Stimulated activated memory B cell treated with anti-CD40 and anti-IgM and Interleukin-4, amounts not matched to agents 10 μg/mL and 1 μg/mL and 100 μg/mL, for 72 hours (primary cell): ENCODE results near the gene NAA50.

ENCODE experiments used
- ATAC-seq: fragments of 150-1000 bp; cut with Tn5 transposase; 2 replicates; pipeline ENCODE4 v1.10.0; 2021
- H3K27ac Mint-ChIP-seq: one replicate; pipeline ENCODE4 v1.8.0; 2022; ENCODE audit warnings: mild to moderate bottlenecking, mixed read lengths
- H3K27me3 Mint-ChIP-seq: one replicate; pipeline ENCODE4 v1.8.0; 2022; ENCODE audit warnings: mixed read lengths
- H3K36me3 Mint-ChIP-seq: one replicate; pipeline ENCODE4 v1.8.0; 2022; ENCODE audit warnings: mixed read lengths
- H3K4me1 Mint-ChIP-seq: one replicate; pipeline ENCODE4 v1.8.0; 2022; ENCODE audit warnings: mixed read lengths
- H3K4me3 Mint-ChIP-seq: one replicate; pipeline ENCODE4 v1.8.0; 2022; ENCODE audit warnings: mild to moderate bottlenecking, moderate library complexity, mixed read lengths
- H3K9me3 Mint-ChIP-seq: one replicate; pipeline ENCODE4 v1.8.0; 2022; ENCODE audit warnings: mixed read lengths

NAA50 gene

DNA sequence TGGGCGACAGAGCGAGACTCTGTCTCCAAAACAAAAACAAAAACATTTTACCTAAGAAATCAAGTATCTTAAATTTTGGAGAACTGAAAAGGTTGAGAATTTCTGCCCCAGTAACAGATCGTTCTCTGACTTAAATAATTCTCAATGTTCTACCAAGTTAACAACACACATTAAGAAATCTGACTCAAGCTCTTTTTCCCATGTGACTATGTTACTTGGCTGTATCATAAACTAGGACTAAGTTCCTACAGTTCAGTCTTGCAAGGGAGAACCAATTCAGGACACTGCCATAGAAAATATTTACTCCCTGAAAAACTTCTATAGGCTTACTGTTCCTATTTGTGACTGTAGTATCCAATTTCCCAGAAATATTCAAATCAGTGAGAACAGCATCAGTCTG, 28.7 kb downstream of the NAA50 start:
- no peaks in the 10 kb centered on the region for H3K27me3 Mint-ChIP-seq
- peaks cover 4% of the 10 kb centered on the region for H3K4me1 Mint-ChIP-seq
- no peak for ATAC-seq
- H3K4me3 Mint-ChIP-seq, result no peak overlapping the region
- H3K27ac Mint-ChIP-seq, result no peak overlapping the region
- H3K9me3 Mint-ChIP-seq, result no peaks in the 10 kb centered on the region
- peaks cover 47% of the 10 kb centered on the region for H3K36me3 Mint-ChIP-seq

DNA sequence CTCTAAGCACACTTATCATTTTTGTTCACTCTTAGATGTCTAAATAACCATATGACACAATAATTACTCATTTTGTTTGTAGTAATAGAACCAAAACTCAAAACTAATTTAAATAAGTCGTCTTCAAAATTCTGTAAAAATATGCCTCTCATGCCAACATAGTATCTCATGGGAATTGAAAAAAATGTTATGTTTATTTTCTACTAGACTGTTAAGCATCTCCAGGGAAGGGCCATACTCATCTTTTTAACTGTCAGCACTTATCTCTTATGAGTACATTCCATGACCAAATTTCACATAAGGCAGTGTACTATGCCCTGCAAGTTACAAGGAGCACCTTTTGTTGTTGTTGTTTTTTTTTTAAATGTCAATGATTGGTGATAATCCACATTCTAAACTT, 31.3 kb downstream of the NAA50 start:
- H3K4me3 Mint-ChIP-seq, result no peak overlapping the region
- peaks cover 30% of the 10 kb centered on the region for H3K36me3 Mint-ChIP-seq
- H3K27me3 Mint-ChIP-seq, result no peaks in the 10 kb centered on the region
- ATAC-seq, result no peak
- no peak overlapping the region for H3K27ac Mint-ChIP-seq
- no peaks in the 10 kb centered on the region for H3K9me3 Mint-ChIP-seq
- H3K4me1 Mint-ChIP-seq, result peaks cover 6% of the 10 kb centered on the region

DNA sequence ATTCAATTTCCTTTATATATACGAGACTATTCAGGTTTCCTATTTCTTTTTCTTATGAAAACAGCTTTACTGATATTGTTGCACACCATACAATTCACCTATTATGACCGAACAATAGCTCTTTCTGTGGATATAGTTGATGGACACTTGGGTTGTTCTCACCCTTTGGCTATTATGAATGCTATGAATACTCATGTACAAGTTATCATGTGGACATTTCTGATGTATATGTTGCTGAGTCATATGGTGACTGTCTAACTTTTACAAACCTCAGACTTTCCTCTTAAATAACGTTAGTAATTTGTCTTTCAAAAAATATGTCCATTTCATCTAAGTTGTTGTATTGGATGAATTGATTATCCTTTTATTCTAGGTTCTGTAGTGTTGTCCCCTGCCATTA, 33.9 kb downstream of the NAA50 start:
- no peak overlapping the region for H3K4me3 Mint-ChIP-seq
- H3K4me1 Mint-ChIP-seq, result peaks cover 6% of the 10 kb centered on the region
- H3K27me3 Mint-ChIP-seq, result no peaks in the 10 kb centered on the region
- ATAC-seq, result no peak
- H3K36me3 Mint-ChIP-seq, result peaks cover 16% of the 10 kb centered on the region
- no peaks in the 10 kb centered on the region for H3K9me3 Mint-ChIP-seq
- H3K27ac Mint-ChIP-seq, result no peak overlapping the region

DNA sequence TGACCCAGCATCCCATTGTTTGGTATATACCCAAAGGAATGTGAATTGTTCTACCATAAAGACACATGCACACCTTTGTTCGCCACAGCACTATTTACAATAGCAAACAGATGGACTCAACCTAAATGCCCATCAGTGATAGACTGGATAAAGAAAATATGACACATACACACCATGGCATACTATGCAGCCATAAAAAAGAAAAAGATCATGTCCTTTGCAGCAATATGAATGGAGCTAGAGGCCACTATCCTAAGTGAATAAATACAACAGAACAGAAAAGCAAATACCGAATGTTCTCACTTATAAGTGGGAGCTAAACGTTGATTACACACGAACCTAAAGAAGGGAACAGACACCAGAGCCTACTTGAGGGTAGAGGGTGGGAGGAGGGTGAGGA, 38.2 kb downstream of the NAA50 start:
- Mint-ChIP-seq H3K9me3 (no peaks in the 10 kb centered on the region), H3K27me3 (no peaks in the 10 kb centered on the region), H3K4me3 (no peak overlapping the region), H3K27ac (no peak overlapping the region), H3K36me3 (no peaks in the 10 kb centered on the region), H3K4me1 (peaks cover 6% of the 10 kb centered on the region)
- no peak for ATAC-seq

DNA sequence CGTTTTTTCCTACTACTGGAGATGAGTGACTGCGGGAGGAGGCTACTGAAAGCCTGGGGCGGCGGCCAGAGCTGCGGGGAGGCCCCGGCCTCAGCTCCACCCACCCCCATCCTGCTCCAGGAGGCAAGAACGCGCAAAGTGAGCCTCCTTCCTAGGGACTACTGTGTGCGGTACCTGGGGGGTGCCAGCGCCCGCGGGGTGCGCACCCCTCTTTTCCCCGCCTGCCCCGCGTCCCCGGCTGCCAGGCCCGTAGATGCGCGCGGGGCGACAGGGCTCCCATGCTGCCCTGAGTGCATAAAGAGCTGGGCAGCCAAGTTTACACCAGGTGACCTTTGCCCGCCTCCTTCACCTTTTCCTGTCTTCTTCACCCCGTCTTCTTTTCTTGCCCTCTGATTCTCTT, 47.1 kb downstream of the NAA50 start:
- Mint-ChIP-seq H3K36me3 (no peaks in the 10 kb centered on the region), H3K9me3 (no peaks in the 10 kb centered on the region), H3K4me3 (peak overlapping the region; percentile 77), H3K4me1 (peaks cover 10% of the 10 kb centered on the region), H3K27ac (no peak overlapping the region), H3K27me3 (no peaks in the 10 kb centered on the region)
- ATAC-seq, result no peak

DNA sequence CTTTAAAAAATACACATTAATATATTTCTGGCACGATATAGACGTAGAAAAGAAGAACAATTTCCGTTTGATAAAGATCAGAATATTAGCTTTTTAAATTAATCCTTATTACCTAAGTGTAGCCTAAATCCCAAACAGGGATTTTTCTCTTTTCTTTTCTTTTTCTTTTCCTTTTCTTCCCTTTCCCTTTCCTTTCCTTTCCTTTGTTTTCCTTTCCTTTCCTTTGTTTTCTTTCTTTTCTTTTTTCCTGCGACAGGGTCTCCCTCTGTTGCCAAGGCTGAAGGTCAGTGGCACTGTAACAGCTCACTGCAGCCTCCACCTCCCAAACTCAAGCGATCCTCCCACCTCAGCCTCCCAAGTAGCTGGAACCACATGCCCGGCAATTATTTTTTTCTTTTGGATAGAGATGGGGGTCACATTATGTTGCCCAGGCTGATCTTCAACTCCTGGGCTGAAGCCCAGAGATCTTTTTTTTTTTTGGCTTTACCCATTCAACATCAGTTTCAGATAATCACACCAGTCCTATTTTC, 47.8 kb downstream of the NAA50 start:
- no peak overlapping the region for H3K27ac Mint-ChIP-seq
- H3K27me3 Mint-ChIP-seq, result no peaks in the 10 kb centered on the region
- H3K36me3 Mint-ChIP-seq, result no peaks in the 10 kb centered on the region
- H3K4me3 Mint-ChIP-seq, result peak overlapping the region; percentile 77
- H3K4me1 Mint-ChIP-seq, result peaks cover 16% of the 10 kb centered on the region
- H3K9me3 Mint-ChIP-seq, result no peaks in the 10 kb centered on the region
- no peak for ATAC-seq

DNA sequence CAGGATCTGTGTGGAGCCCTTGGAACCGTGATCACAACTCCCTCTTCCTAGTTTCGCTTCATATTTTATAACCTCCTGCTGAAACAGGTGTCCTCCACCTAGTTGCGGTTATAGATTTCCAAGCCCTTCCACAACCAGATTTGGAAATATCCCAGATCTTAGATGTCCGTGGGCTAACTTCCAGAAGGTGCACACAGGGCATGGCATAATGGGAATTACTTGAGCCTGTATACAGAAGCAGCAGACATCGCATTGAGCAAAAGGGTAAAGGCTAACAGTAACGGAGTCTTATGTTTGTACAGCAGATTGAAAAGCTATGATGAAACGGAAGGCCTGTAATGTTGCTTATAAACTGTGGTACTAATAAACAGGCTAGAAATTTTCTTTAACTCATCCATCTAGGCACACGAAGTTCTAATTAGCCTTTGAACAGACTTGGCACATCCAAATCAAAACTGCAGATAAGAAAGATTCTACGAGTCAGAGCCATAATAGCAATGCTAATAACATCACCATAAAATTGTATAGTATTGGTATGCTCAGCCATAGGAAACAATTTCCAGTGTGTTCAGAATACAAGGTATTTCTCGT, 48.5 kb downstream of the NAA50 start:
- no peak for ATAC-seq
- no peaks in the 10 kb centered on the region for H3K36me3 Mint-ChIP-seq
- no peak overlapping the region for H3K4me3 Mint-ChIP-seq
- no peaks in the 10 kb centered on the region for H3K9me3 Mint-ChIP-seq
- no peaks in the 10 kb centered on the region for H3K27me3 Mint-ChIP-seq
- H3K27ac Mint-ChIP-seq, result no peak overlapping the region
- peaks cover 19% of the 10 kb centered on the region for H3K4me1 Mint-ChIP-seq

DNA sequence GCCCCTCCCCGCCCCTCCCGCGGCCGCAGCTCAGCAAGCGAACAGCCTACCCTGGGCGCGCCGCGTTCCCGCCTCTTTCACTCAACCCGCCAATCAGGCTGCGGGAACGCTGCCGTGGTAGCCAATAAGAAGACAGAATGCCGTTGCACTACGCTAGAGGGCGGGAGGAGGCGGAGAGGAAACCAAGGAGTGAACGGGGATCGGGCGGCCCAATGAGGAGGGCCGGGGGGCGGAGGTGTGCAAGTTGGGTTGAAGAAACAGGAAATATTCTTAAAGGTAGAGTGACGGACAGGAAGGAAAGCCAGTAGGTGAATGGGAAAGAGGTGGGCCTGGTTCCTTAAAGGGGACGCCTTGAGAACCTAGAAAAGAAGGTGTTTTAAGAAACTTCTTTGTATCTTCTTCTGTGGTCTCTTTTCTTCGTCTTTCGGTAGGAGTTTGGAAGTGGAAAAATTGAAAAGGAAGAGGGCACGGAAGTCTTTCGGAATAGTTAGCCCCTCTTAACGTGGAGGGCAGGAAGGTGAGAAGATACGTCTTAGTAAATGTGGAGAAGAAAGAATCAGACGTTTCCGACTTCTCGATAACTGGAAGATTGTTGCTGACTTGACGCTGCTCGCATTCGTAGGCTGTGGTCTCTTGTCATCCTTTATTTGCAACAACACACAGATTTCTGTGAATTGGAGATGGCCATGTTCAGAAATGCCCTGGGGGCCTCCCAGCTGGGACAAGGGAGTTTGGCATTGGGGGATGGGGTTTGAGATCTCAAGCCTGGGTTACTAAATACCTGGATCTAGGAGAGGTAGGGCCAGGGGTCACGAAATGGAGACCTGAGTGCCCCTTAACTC, 49.2 kb downstream of the NAA50 start:
- Mint-ChIP-seq H3K27ac (no peak overlapping the region), H3K4me1 (peaks cover 19% of the 10 kb centered on the region), H3K36me3 (no peaks in the 10 kb centered on the region), H3K9me3 (no peaks in the 10 kb centered on the region), H3K4me3 (no peak overlapping the region), H3K27me3 (no peaks in the 10 kb centered on the region)
- peak; percentile 95 for ATAC-seq

DNA sequence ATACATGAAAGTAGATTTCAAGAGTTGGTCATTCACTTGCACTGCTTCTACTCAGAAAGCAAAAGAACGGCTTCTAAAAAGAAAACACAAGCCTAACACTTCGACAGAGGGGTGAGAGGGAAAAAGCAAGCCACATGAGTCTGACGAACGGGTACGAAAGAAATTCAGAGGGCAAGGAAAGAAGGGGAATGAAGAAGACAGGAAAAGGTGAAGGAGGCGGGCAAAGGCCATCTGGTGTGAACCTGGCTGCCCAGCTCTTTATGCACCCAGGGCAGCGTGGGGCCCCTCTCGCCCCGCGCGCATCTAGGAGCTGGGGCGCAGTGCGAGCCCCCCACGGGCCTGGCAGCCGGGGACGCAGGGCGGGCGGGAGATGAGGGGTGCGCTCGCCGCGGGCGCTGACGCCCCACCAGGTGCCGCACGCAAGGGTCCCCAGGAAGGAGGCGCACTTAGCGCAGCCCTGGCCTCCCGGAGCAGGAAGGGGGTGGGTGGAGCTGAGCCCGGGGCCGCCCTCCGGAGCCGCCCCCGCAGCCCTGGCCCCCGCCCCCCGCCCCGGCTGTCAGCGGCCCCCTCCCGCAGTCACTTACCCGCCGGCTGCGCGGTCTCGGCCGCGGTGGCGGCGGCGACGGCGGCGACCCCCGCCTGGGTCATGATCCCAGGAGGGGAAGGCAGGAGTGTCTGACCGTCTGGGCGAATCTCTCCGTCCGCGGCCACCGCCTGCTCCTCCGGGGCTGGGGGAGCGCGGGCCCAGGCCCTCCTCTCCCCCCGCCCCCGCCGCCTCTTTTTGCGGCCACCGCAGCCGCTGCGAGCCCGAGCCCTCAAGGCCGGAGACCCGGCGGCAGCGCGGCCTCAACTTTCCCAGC, 50.0 kb downstream of the NAA50 start, which contains the start of gene USF3:
Gene USF3, minus strand, starts transcription at position 857 of the 860 bp plus-strand sequence. CDS start 21,764 bp downstream, outside the sequence.
- Mint-ChIP-seq H3K27me3 (no peaks in the 10 kb centered on the region), H3K4me3 (peak within 1 kb of the TSS; percentile 96), H3K36me3 (no peaks in the 10 kb centered on the region), H3K9me3 (no peaks in the 10 kb centered on the region), H3K27ac (peak within 1 kb of the TSS; percentile 91), H3K4me1 (peaks cover 19% of the 10 kb centered on the region)
- ATAC-seq, result peak; percentile 90

DNA sequence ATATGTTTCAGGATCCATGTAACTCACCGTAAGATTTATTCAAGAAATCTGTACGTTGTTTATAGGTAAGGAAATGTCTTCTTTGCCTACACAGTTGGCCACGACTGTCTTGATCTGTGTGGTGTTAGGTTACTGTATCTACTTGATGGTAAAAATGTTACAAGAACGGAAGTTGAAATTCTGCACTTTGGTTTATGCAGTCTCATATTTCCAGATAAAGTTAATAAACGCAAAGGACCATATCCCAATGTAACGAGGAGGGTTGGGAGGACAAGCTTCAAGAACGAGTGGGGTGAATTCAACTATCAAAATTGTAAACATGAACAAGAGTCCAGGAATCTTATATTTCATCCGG, 50.6 kb downstream of the NAA50 start:
- Mint-ChIP-seq H3K4me3 (peak overlapping the region; percentile 96), H3K4me1 (peaks cover 19% of the 10 kb centered on the region), H3K27ac (peak overlapping the region; percentile 91), H3K36me3 (no peaks in the 10 kb centered on the region), H3K27me3 (no peaks in the 10 kb centered on the region), H3K9me3 (no peaks in the 10 kb centered on the region)
- no peak for ATAC-seq

DNA sequence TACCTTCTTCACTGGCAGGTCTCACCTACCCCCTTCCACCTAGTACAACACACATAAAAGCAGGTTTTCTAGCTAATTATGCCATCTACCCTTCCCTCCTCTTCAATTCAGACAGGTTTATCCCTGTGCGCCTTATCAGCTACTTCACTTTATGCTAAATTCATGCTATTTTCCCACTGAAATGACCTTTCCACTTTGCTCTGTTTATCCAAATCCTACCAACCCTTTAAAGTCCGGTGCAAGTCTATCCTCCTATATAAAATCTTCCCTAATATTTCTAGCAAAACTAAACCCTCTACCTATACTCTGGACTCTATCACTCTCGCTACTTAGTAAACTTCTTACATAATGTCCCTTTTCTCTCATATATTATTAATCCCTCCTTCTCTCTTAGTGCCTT, 55.6 kb downstream of the NAA50 start:
- Mint-ChIP-seq H3K4me1 (peaks cover 16% of the 10 kb centered on the region), H3K9me3 (no peaks in the 10 kb centered on the region), H3K4me3 (no peak overlapping the region), H3K36me3 (peaks cover 5% of the 10 kb centered on the region), H3K27me3 (no peaks in the 10 kb centered on the region), H3K27ac (no peak overlapping the region)
- no peak for ATAC-seq

DNA sequence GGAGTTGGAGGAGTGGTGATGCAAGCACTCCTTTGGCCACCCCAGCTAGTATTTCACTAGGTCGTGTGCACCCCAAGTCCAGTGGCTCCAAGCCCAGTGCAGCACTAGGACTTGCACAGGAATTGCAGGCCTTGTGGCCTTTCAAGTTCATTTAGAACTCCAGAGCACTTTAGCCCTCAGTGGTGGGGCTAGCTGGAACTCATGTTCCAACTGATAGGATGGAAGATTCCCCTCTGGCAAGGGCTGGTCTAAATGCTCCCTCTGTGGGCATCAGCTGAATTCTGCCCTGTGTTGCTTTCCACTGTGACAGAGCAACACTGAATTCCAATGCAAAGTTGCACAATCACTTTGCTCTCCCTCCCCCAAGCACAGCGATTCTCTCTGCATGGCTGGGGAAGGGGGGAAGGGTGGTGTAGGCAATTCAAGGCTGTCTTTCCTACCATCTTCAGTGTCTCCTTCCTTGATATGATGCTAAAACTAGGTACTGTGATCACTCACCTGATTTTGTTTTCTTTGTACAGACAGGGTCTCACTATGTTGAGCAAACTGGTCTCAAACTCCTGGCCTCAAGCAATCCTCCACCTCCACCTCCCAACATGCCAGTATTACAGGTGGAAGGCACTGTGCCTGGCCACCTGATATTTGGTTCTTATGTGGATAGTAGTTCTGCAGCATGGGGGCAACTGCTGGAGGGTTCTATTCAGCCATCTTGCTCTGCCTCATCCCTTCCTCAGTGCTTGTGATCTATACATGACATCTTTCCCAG, 59.9 kb downstream of the NAA50 start:
- H3K27me3 Mint-ChIP-seq, result no peaks in the 10 kb centered on the region
- no peak overlapping the region for H3K27ac Mint-ChIP-seq
- H3K9me3 Mint-ChIP-seq, result peaks cover 5% of the 10 kb centered on the region
- peaks cover 24% of the 10 kb centered on the region for H3K36me3 Mint-ChIP-seq
- H3K4me3 Mint-ChIP-seq, result no peak overlapping the region
- no peak for ATAC-seq
- peaks cover 12% of the 10 kb centered on the region for H3K4me1 Mint-ChIP-seq

DNA sequence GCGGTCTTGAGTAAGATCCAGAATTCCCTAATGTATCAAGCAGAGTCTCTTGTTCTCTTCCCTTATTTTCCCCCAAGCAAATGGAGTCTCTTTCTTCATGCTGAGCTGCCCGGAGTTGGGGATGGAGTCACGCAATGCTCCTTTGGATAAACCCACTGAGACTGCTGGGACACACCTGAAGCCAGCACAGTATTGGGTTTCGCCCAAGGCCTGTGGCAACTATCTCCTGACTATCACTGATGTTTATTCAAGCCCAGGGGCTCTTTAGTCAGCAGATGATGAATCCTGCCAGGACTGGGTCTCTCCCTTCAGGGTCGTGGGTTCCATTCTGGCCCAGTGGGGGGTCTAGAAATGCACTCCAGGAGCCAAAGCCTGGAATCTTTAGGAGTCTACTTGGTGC, 60.9 kb downstream of the NAA50 start:
- Mint-ChIP-seq H3K4me1 (peaks cover 12% of the 10 kb centered on the region), H3K9me3 (peaks cover 5% of the 10 kb centered on the region), H3K27me3 (no peaks in the 10 kb centered on the region), H3K36me3 (peaks cover 24% of the 10 kb centered on the region), H3K4me3 (no peak overlapping the region), H3K27ac (no peak overlapping the region)
- ATAC-seq, result no peak

DNA sequence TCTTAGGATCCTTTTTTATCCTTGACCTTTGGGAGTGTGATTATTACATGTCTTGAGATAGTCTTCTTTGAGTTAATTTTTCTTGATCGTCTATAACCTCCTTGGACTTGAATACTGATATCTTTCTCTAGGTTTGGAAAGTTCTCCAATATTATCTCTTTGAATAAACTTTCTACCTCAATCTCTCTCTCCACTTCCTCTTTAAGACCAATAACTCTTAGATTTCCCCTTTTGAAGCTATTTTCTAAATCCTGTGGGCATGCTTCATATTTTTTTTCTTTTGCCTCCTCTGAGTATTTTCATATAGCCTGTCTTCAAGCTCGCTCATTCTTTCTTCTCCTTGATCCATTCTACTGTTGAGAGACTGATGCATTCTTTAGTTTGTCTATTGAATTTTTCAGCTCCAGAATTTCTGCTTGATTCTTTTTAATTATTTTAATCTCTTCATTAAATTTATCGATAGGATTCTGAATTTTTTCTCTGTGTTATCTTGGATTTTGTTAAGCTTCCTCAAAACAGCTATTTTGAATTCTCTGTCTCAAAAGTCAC, 61.7 kb downstream of the NAA50 start:
- ATAC-seq, result no peak
- peaks cover 5% of the 10 kb centered on the region for H3K9me3 Mint-ChIP-seq
- peaks cover 12% of the 10 kb centered on the region for H3K4me1 Mint-ChIP-seq
- H3K27me3 Mint-ChIP-seq, result no peaks in the 10 kb centered on the region
- no peak overlapping the region for H3K4me3 Mint-ChIP-seq
- no peak overlapping the region for H3K27ac Mint-ChIP-seq
- peaks cover 24% of the 10 kb centered on the region for H3K36me3 Mint-ChIP-seq
